Hepatocyte (in vitro differentiated cells): ENCODE results near the gene BUD23. TPM values are rescaled to one million over a fixed set of nuclear protein-coding genes. Genes with fewer than 3 reads are reported as not detected.

Experiments used
- DNase-seq: peaks from one replicate; pipeline ENCODE4 v3.0.0-alpha.2; 2016; ENCODE audit warnings: low spot score
- H2AFZ ChIP-seq: fragments of 200-600 bp; sonication (generic); 2 replicates; pipeline ENCODE4 v1.6.0; 2016; ENCODE audit warnings: antibody characterized with exemption, mild to moderate bottlenecking
- H3K27ac ChIP-seq: fragments of 200-600 bp; sonication (generic); 2 replicates; pipeline ENCODE4 v1.5.1; 2016; ENCODE audit warnings: mild to moderate bottlenecking
- H3K27me3 ChIP-seq: fragments of 200-600 bp; sonication (generic); 2 replicates; pipeline ENCODE4 v1.6.1; 2016
- H3K36me3 ChIP-seq: fragments of 200-600 bp; sonication (generic); replicated peaks from 2 replicates; pipeline ENCODE4 v1.5.1; 2016; ENCODE audit warnings: low read depth; ENCODE audit not compliant: insufficient read depth
- H3K4me1 ChIP-seq: fragments of 200-600 bp; sonication (generic); 2 replicates; pipeline ENCODE4 v1.5.1; 2016; ENCODE audit warnings: mild to moderate bottlenecking, moderate library complexity; ENCODE audit not compliant: insufficient read depth
- H3K4me2 ChIP-seq: fragments of 200-600 bp; sonication (generic); 2 replicates; pipeline ENCODE4 v1.6.0; 2016
- H3K4me3 ChIP-seq: fragments of 200-600 bp; sonication (generic); 2 replicates; pipeline ENCODE4 v1.5.1; 2016; ENCODE audit warnings: mild to moderate bottlenecking
- H3K79me2 ChIP-seq: fragments of 200-600 bp; sonication (generic); 2 replicates; pipeline ENCODE4 v1.6.0; 2017; ENCODE audit warnings: mild to moderate bottlenecking
- H3K9me2 ChIP-seq: fragments of 200-600 bp; sonication (generic); replicated peaks from 2 replicates; pipeline ENCODE4 v1.6.0; 2017; ENCODE audit warnings: mild to moderate bottlenecking; ENCODE audit not compliant: insufficient read depth
- H3K9me3 ChIP-seq: fragments of 200-600 bp; sonication (generic); 2 replicates; pipeline ENCODE4 v1.5.1; 2016; ENCODE audit warnings: low read depth, mild to moderate bottlenecking
- H4K20me1 ChIP-seq: fragments of 200-600 bp; sonication (generic); 2 replicates; pipeline ENCODE4 v1.6.0; 2016; ENCODE audit warnings: mild to moderate bottlenecking; ENCODE audit not compliant: insufficient read depth, poor library complexity, severe bottlenecking
- CTCF ChIP-seq: fragments of 200-600 bp; sonication (generic); IDR thresholded peaks from 2 replicates; pipeline ENCODE4 v1.5.1; 2016; ENCODE audit warnings: antibody characterized with exemption, mild to moderate bottlenecking; ENCODE audit not compliant: poor library complexity
- EZH2 ChIP-seq: fragments of 200-600 bp; sonication (generic); IDR thresholded peaks from 2 replicates; pipeline ENCODE4 v1.6.1; 2016; ENCODE audit warnings: antibody characterized with exemption, mild to moderate bottlenecking, borderline replicate concordance
- EZH2phosphoT487 ChIP-seq: fragments of 200-600 bp; sonication (generic); IDR thresholded peaks from one replicate; pipeline ENCODE4 v1.6.1; 2018; ENCODE audit warnings: antibody characterized with exemption, mild to moderate bottlenecking, low read depth, moderate library complexity; ENCODE audit not compliant: unreplicated experiment, severe bottlenecking
- WGBS: methylation state at CpG from one replicate; pipeline ENCODE4 v1.1.6; 2016; ENCODE audit warnings: low lambda C conversion rate; ENCODE audit errors: missing lambda C conversion rate; 5-methylcytosine and 5-hydroxymethylcytosine counted together
- polyA plus RNA-seq: library from polyadenylated mRNA; unstranded; fragments of >200 nt; fragmentation: Nextera tagmentation; extraction: Ambion mirVana; gene quantifications from 2 replicates; pipeline ENCODE4 v1.2.1, GENCODE V29; 2016
- total RNA-seq: library from RNA; depleted of rRNA; stranded (reverse); fragments of >200 nt; gene quantifications from 2 replicates; pipeline ENCODE4 v1.2.3, GENCODE V29; 2014

Gene BUD23
- total and polyA plus RNA-seq, 2 experiments from 2014 or later: 35.9 to 112 TPM

- peaks cover 8% of the 10 kb centered on the region for H3K4me1 ChIP-seq
- WGBS: 15% methylated on average over 18 of the region's 79 CpGs
- DNase-seq: peak; percentile 97
- H2AFZ ChIP-seq: peak within 1 kb of the TSS; percentile 71
- H3K4me3 ChIP-seq: peak within 1 kb of the TSS; percentile 83
- H3K36me3 ChIP-seq: no peaks in the 10 kb centered on the region
- no peaks in the 10 kb centered on the region for H4K20me1 ChIP-seq
- TF ChIP-seq EZH2phosphoT487 (no peak), EZH2 (no peak), CTCF (peak; percentile 73)
- no peak within 1 kb of the TSS for H3K27ac ChIP-seq
- H3K9me2 ChIP-seq: no peaks in the 10 kb centered on the region
- H3K27me3 ChIP-seq: no peaks in the 10 kb centered on the region
- H3K9me3 ChIP-seq: no peaks in the 10 kb centered on the region
- peak within 1 kb of the TSS; percentile 93 for H3K4me2 ChIP-seq
- H3K79me2 ChIP-seq: peaks cover 8% of the 10 kb centered on the region
Observed at GRCh38 chr7:73667344-73668102, 15.9 kb upstream of the BUD23 start, which contains the start of gene VPS37D. Gene VPS37D (plus strand): TSS chr7:73667831. CDS start chr7:73667959, 128 bp downstream.

DNA sequence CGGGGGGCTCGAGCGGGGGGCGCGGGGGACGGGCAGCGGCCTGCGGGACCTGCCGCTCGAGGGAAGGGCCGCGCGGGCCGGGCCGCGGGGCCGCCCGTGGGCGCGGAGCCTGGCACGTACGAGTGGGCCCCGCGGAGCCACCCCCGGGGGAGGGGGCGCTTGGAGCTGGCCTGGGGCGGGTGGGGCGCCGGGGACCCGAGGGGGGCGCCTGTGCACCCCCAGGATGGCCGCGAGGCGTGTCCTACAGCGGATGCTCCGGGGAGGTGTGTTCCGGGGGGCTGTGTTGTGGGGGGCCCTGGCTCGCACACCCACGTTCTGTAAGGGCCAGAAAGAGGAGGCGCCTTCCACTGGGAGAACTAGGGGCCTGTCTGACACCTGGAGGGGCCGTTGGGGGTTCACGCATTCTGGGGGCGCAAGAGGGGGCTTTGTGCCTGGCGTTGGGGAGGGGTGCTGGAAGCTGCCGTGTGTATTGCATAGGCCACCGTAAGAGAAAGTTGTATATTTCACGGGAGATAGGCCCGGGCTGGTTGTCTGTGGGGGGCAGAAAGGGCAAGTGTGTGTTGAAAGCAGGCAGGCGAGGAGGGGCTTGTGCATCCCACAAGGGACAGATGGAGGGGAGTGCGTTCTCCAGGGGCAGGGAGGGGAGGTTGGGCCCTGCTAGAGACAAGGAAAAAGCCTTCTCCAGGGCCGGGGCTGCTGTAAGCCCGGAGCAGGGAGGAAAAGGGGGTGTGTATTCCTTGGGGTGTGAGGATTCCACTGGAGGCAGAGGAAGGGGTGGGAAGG lies 15.1 kb upstream of the BUD23 start:
- H3K36me3 ChIP-seq: no peaks in the 10 kb centered on the region
- H3K27ac ChIP-seq: no peak overlapping the region
- H3K4me1 ChIP-seq: peaks cover 8% of the 10 kb centered on the region
- no peaks in the 10 kb centered on the region for H4K20me1 ChIP-seq
- H2AFZ ChIP-seq: peak overlapping the region; percentile 71
- peak; percentile 44 for DNase-seq
- whole genome bisulfite sequencing: 2% methylated on average over 6 of the region's 52 CpGs
- peak overlapping the region; percentile 83 for H3K4me3 ChIP-seq
- H3K9me3 ChIP-seq: no peaks in the 10 kb centered on the region
- no peaks in the 10 kb centered on the region for H3K27me3 ChIP-seq
- peak overlapping the region; percentile 93 for H3K4me2 ChIP-seq
- no peaks in the 10 kb centered on the region for H3K9me2 ChIP-seq
- TF ChIP-seq EZH2 (no peak), EZH2phosphoT487 (no peak), CTCF (no peak)
- H3K79me2 ChIP-seq: peaks cover 8% of the 10 kb centered on the region

DNA sequence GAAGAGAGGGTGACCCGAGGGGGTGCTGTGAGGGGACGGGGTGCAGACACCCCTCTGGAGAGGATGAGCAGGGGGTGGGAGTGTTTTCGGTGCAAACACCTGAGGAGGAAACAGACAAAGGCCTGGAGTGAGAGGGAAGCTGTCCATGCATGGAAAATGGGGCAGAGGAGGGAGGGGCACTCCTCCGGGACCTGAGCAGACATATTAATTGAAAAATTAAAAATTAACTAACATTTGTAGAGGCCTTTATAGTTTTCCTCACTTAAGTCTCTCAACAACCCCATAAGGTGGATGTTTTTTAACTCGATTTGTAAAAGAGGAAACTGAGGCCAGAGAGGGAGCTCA lies 14.5 kb upstream of the BUD23 start:
- H3K4me2 ChIP-seq: peak overlapping the region; percentile 93
- H3K27me3 ChIP-seq: no peaks in the 10 kb centered on the region
- H3K4me3 ChIP-seq: peak overlapping the region; percentile 83
- H3K36me3 ChIP-seq: no peaks in the 10 kb centered on the region
- peak overlapping the region; percentile 71 for H2AFZ ChIP-seq
- no peaks in the 10 kb centered on the region for H4K20me1 ChIP-seq
- WGBS: 67% methylated on average over 3 of the region's 5 CpGs
- H3K4me1 ChIP-seq: peaks cover 8% of the 10 kb centered on the region
- no peak for DNase-seq
- no peaks in the 10 kb centered on the region for H3K9me3 ChIP-seq
- no peak overlapping the region for H3K27ac ChIP-seq
- H3K79me2 ChIP-seq: peaks cover 8% of the 10 kb centered on the region
- no peak for TF ChIP-seq EZH2phosphoT487
- no peak for TF ChIP-seq EZH2
- TF ChIP-seq CTCF: no peak
- H3K9me2 ChIP-seq: no peaks in the 10 kb centered on the region
